NCI-H1436 treated with DMSO at 0.1 percent for 48 hours (cell line): ENCODE data around the gene PTTG1.
"Not testable (repeated sequence)": the region's sequence is repeated elsewhere in the genome, so short reads cannot be mapped to it uniquely, and the experiment has no call there.

Source experiments
- DNase-seq: peaks from one replicate; lab custom pipeline; 2025; lab: John Stamatoyannopoulos, UW

Gene PTTG1

DNA sequence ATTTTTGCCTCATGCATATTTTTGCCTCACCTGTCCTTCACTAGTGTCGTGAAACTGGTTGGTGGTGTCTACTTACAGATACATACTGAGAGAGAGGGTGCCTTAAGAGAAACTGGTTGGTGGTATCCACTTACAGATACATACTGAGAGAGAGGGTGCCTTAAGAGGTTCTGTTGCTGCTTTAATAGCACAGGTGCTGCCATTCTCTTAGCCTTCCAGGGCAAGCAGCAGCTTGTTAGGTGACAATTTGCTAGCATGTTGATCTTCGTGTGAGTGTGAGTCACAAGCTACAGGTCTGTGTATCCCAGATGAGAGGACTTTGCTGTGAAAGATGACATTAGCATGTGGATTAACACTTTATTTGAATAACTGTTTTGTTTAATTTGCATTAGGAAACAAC lies 1.4 kb downstream of the PTTG1 start:
- DNase-seq = peak; percentile 84

DNA sequence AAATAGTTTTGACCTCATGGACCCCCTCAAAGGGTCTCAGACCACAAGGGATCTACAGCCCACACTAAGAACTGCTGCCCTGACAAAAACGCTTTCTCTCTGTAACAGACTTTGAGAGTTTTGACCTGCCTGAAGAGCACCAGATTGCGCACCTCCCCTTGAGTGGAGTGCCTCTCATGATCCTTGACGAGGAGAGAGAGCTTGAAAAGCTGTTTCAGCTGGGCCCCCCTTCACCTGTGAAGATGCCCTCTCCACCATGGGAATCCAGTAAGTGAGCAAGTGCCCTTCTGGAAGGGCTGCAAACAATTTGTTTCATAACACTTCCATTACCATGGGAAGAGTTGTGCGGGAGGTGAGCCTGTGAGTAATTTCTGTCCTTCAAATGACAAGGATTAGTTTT lies 6.0 kb downstream of the PTTG1 start:
- no peak for DNase-seq

DNA sequence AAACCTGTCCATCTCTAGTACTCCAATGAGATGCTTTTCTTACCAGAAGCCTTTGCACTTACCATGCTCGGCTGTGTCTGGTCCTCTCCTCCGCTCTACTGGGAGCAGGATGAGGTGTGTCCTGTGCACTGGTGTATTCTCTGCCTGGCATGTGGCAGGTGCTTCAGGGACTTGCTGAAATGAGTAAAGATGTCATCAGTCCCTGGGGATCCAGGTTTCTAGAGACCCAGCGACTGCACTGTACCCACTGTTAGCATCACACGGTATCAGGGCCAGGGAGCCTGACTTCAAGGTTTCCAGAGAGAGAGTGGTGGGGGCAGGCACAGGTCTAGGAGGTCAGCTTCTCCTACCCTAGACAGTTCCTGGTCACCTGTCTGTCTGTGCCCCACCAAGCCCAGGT lies 10.5 kb downstream of the PTTG1 start:
- DNase-seq = no peak

DNA sequence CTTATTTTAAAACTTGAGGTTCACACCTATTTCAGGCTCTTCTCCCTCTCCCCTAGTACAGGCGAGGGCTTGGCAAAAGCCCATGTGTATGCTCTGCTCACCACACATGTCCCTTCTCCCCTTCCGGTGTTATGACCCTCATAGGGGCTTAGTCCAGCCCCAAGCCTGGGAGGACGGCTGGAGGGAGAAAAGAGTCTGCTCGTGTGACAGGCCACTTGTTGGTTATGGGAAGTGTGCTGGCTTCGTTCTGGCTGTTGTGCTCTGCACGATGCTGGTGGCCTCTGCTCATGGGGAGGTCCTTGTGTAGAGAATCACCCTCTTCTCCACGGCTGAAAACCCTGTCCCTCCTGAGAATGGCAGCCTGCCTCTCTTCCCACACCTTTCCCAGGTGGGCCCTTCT lies 11.1 kb downstream of the PTTG1 start:
- no peak for DNase-seq

DNA sequence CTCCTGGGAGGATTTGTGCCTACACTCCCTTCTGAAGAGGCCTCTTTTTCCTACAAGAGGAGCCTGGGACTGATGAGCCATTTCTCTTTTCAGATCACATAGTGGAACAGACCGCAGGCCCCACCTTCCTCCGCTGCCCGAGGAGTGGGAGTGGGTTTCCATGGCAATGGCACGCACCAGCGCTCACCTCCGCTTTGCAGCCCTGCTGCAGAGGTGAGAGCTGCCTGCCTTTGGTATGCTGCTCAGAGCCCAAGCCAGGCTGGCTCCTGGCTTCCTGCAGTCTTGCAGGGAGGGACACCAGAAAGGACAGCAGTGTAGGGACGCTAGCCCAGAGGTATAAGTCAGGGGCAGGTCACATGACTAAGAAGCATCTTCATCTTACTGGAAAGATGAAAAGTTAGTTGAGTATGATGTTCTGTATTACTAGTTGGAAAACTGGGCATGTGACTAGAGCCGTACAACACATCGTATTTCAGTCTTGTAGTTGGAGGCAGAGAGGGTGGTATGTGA lies 12.4 kb downstream of the PTTG1 start:
- peak; percentile 65 for DNase-seq

DNA sequence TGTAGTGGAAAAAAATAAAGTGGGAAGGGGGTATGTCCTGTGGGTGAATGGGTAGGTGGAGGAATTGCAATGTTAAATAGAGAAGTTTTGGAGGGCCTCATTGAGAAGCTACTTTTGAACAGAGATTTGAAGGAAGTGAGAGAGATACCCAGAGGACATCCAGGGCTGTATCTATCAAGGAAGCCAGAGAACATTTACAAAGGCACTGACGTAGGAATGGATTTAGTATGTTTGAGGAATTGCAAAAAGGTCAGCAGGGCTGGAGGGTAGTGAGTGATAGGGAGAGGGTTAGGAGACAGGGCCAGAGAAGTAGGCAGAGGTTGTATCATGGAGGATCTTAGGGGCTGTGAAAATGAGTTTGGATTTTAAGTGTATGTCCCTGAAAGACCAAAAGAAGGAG lies 13.9 kb downstream of the PTTG1 start:
- no peak for DNase-seq

DNA sequence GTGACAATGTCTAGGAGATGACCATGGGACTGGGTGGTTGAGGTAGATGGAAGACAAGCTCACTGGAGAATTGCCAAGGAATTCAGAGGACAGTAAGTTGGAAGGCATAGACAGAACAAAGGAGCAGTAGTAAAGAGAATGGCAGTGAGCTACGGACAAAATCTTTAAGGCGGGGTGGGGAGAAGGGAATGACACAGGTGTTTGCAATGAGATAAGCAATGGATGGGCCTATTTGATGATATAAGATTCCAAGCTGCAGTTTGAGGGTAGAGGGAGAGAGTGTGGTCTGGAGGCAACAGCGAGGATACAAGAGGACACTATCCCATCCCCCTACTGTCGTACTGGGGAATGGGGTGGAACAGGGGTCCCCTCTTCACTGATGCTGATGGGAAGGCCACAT lies 14.4 kb downstream of the PTTG1 start:
- no peak for DNase-seq

DNA sequence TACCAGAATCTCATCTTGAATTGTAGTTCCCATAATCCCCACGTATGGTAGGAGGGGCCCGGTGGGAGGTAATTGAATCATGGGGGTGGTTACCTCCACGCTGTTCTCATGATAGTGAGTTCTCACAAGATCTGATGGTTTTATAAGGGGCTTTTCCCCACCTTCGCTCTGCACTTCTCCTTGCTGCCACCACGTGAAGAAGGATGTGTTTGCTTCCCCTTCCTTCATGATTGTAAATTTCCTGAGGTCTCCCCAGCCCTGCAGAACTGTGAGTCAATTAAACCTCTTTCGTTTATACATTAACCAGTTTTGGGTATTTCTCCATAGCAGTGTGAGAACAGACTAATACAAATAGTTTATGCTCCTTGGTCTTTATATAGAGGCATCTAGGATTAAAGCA lies 15.0 kb downstream of the PTTG1 start:
- DNase-seq = not testable (repeated sequence)

DNA sequence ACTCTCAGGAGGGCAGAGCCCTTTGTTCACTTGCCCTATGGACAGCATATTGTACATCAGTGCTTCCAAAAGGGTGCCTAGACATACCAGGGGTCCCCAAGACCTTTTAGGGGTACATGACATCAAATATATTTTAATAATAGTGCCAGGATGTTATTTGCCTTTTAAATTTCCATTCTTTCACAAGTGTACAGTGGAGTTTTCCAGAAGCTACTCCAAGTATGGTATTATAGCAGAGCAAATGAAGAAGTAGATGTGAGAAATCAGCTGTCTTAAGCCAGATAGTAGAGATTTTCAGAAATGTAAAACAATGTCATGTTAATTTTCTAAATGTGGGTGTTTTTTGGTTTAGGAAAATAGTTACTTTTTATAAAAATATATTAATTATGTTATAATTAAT lies 15.6 kb downstream of the PTTG1 start:
- DNase-seq = no peak

DNA sequence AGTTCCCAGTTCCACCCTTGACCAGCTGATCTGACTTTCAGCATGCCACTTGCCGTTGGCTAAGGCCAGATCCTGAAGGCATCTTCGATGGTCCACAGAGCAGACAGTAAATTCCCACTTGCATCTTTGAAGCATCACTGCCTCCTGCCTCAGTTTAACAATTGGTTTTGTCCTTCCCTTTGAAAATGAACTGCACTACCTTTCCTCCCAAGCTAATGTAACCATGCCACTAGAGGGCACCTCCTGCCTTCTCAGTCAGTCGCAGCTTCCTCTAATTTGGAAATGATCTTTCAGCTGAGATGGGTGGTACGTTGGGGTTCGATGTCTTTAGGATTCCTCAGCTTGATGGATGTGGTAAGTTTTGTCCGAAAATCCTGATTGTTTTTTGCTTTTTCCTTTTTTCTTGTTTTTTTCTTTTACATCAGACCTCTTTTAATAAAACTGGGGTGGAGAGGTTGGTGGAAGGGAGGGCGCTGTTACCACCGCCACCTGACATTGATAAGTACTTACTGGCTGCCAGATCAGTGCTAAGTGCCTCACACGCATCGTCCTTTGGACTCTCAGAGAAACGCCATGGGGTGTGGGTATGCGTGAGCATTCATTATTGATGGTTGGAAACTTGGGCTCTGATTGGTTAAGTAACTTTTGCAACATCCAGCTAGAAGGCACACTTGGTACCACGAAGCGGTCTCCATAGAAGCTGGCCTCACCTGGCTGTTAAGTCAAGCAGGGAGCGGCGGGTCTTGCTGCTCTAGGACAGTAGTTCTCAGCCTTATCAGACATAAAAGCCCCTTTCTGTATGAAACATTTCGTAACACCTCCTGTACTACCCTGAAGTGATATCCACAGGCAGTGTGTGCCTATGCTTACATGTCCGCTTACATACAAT lies 16.9 kb downstream of the PTTG1 start:
- DNase-seq = peak; percentile 12

DNA sequence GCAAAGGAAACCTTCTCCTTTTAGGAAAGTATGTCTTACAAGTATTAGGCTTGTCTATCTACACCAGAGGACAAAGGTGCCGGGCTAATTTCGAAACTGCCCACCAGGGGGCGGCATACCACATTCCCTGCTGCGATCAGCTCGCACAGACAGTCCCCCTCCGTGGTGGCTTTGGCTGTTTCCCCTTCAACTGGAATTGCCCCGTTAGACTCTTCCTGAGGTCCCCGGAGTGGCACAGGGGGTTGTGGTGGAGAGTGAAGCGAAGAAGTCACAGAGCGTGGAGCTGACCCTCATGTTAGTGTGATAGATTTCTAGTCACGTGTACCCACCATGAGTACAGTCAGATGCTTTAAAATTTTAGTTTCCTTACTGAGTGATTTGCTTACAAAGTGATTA lies 17.5 kb downstream of the PTTG1 start:
- DNase-seq = peak; percentile 35

DNA sequence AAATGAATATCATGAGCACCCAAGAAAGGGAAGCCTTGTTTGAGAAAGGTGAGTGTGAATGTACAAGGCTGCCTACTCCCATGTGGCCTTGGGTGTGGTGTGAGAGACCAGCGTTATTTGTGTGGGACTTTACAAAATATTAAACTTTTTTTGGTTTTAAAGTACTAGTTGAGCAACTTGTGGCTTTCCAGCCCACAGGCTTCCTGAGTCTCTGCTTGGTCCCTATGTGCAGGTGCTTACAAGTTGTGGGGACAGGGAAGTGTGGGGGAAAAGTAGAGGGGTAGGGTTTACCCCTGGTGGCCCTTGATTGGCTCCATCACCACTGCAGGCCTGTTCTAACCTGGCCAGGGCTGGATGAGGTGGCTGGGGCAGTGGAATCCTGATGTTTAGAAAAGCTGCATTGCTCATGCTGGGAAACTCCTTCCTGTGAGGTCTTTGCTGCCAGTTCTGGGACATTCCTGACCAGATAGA lies 19.7 kb downstream of the PTTG1 start:
- no peak for DNase-seq

DNA sequence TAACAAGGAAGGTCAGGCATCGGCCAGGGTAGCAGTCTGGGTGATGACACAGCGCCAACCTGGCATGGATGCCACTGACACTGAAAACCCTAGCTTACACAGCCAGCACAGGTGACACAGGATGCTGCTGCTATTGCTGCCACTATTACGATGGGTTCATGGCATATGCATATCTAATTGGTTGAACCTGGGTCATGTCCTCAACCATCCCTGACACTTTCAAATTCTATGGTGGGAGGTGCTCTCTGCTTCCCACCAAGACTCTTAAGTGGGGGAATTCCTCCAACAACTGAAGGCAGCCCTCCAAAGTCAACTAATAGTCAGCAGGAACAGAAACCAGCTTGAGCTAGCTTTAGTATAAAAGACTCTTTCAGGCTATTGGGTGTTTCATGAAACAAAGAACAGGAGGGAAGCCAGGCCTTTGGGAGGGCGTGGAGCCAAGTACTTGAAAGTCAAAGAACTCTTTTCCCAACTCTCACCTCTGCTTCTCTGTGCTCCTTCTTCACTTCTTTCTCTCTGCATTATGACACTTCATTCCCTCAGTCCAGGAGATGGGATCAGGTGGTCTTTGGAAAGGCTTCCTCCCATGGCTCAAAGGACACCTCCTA lies 21.3 kb downstream of the PTTG1 start:
- DNase-seq = no peak

DNA sequence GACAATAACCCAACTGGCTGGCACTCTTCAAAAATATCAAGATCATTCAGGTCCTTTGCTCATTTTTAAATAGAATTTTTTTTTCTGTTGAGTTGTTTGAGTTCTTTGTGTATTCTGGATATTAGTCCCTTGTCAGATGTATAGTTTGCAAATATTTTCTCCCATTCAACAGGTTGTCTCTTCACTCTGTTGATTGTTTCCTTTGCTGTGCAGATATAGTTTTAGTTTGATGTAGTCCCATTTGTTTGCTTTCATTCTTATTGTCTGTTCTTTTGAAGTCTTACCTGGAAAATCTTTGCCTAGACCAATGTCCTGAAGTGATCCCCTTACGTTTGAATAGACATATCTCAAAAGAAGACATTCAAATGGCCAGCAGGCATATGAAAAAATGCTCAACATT lies 22.8 kb downstream of the PTTG1 start:
- no peak for DNase-seq

DNA sequence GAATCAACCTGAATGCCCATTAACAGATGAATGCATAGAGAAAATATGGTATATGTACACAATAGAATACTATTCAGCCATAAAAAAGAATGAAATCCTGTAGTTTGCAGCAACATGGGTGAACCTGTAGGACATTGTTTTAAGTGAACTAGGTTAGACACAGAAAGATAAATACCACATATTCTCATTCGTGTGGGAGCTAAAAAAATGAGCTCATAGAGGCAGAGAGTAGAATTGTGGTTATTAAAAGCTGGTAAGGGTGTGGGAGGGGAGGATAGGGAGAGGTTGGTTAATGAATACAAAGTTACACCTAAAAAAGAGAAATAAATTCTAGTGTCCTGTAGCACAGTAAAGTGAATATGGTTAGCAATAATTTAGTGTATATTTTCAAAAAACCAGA lies 23.5 kb downstream of the PTTG1 start:
- DNase-seq = no peak

DNA sequence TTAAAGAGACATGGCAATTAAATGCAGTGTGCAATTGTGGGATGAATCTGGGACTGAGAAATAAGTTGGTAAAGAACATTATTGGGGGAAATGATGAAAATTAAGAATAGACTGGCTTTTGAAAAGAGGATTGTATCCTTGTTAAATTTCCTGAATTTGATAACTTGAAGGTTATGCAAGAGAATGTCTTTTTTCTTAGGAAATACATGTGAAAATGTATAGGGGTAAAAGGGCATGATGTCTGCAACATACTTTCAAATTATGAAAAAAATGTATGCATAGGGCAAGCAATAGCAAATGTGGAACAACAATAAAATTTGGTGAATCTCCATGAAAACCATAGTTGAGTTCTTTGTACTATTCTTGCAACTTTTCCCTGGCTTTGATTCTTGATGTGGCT lies 24.1 kb downstream of the PTTG1 start:
- no peak for DNase-seq

DNA sequence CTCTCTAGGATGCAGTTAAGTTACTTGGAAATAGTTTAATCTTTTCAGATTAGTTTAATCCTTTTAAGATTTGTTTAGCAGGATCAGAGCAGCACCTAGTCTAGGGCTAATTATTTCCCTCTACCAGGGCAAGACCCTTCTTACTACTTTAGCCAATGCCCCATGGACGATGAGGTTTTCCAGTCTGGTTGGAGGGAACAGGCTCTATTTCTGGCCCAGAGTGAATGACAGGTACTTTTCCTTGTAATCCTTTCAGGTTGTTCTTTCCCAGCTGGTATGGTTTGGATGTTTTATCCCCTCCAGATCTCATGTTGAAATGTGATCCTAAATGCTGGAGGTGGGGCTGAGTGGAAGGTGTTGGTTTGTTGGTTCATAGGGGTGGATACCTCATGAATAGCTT lies 27.2 kb downstream of the PTTG1 start:
- DNase-seq = no peak

DNA sequence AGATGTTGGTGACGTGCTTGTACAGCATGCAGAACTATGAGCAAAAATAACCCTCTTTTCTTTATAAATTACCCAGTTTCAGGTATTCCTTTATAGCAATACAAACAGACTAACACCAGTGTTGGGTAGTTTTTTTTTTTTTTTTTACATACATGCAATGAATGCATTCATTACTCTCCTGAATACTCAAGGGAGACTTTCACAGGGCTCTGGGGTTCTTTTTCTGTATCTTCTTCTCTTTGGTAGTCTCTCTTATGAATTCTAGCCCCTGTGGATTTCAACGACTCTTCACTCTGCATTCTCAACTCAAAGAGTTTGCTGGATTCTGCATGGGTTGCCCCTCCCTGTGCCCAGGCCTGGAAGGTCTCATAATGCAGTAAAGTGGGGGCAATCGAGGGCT lies 27.8 kb downstream of the PTTG1 start:
- DNase-seq = no peak

DNA sequence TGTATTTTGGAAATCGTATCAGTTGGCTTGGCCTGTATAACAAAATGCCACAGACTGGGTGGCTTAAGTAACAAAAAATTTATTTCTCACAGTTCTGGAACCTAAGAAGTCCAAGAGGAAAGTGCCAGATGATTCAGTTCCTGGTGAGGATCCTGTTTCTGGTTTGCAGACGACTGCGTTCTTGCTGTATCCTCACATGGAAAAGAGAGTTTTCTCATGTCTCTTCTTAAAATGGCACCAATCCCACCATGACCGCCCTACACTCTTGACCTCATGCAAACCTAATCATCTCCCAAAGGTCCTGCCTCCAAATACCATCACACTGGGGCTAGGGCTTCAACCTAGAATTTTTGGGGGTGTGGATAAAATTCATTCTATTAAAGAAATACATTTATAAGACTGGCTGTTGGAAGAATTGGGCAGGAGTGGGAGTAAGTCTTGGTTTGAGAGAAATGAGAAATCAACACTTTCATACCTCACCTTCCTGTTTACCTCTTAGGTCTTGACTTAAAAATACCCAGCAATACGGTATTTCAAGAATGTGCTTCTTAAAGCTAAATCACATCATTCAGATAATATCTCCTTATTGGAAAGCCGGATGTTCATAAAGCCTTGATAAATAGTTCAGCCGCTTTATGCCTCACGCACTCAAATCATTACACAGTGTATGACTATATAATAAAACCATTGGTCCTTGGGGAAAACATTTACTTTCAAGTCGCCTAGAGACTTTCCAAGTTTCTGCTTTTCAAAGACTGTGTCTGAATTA lies 28.7 kb downstream of the PTTG1 start:
- no peak for DNase-seq

DNA sequence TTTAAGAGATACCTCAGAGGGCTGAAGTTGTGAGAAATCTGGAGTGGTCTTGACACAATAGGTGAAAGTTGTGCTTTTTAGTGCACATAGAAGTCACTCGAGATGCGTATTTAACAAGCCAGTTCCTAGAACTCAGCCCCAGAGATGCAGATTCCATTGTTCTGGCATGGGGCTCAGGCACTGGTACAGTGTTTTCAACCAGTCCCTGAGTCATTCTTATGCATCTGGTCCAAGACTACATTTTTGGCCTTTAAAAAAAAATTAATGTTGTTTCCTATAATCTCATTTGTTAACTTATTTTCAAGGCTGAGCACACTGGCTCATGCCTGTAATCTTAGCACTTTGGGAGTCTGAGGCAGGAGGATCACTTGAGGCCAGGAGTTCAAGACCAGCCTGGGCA lies 29.6 kb downstream of the PTTG1 start:
- DNase-seq = no peak

DNA sequence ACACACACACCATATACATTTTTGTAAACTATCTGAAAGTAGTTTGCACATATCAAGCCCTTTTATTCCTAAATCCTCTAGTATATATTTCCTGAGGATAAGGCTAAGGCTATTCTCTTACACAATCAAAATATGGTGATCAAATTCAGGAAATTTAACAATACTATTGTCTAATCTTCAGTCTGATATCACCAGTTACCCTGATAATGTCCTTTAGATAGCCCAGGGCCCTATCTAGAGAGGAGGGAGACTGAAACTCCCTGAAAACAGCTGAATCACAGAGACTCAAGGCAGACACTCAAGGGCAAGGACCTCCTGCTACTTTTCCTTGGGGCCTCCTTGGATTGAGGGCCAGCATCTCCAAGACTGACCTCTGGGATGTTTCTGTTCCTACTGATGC lies 30.4 kb downstream of the PTTG1 start:
- no peak for DNase-seq

DNA sequence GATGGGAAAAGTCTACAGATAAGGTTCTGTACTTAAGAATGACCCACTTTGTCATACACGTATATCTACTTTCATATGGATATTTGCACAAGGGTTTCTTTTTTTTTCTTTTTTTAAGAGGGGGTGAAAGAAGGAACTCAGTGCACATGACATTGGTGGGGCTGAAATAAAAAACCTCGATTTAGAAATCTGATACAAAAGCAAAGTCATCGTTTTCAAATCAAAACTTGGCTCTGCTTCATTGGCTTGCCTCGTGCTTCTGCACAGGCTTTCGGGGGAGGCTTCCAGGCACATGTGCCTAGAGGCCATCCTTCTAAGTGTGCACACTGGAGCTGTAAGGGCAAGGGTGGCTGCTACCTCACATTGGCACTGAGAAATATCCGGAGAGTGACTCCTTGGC lies 31.1 kb downstream of the PTTG1 start:
- DNase-seq = no peak

DNA sequence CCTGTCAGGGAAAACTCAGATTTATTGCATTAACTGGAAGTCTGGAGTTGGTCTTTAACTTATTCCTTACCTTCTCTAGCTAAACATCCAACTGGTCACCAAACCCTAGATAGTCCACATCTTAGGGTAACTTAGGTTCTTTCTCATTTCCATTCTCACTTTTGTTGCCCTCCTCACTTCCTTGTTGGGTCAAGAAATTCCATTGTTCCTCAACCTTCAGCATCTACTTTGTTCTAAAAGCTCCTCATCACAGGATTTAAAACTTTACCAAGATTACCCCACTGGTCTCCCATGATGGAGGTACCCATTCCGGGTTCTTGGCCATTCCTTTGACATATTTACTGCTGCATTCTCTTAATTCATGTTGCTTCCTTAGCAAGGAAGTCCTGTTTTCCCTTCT lies 32.1 kb downstream of the PTTG1 start:
- no peak for DNase-seq
